A549 (cell line): ENCODE results near the gene OR52E8. TPM values are rescaled to one million over a fixed set of nuclear protein-coding genes. Genes with fewer than 3 reads are reported as not detected.

Experiments
- ATAC-seq, 2 experiments: fragments of 200-7000 bp in 1 of 2; fragments of >200 bp in 1 of 2; cut with Nextera tagmentation in 1 of 2; cut with Tn5 transposase in 1 of 2; 3 replicates each; pipeline versions ENCODE4 v1.8.0 to v1.9.1; 2018 to 2020; ENCODE audit warnings: mild to moderate bottlenecking in 1 of 2, moderate library complexity in 1 of 2
- CTCF ChIA-PET: fragments of 300-600 bp; sonication (Branson Sonifier 250); formaldehyde crosslinking; extraction: SDS; loops from one replicate; lab custom pipeline; 2021; ENCODE audit warnings: antibody characterized with exemption, inconsistent platforms; lab: Yijun Ruan, JAX
- POLR2A ChIA-PET: fragments of 350-600 bp; formaldehyde crosslinking; extraction: SDS; loops from one replicate; lab custom pipeline; 2021; ENCODE audit warnings: antibody characterized with exemption, inconsistent platforms; lab: Yijun Ruan, JAX
- DNase-seq, 2 experiments: peaks; one replicate each; pipeline versions ENCODE4 v3.0.0 to v3.0.0-alpha.2; 2011 to 2016; ENCODE audit warnings: low read depth in 1 of 2, low spot score in 1 of 2
- FAIRE-seq: peaks from 2 replicates; lab custom pipeline; 2011; peaks lifted over from hg19 to GRCh38; lab: Jason Lieb, UNC
- H3K27ac ChIP-seq, 2 experiments: fragments of >200 bp; sonication (Bioruptor Twin); formaldehyde crosslinking; 3 replicates each; pipeline ENCODE4 v1.5.1; 2016 to 2017
- H3K4me1 ChIP-seq: fragments of >200 bp; sonication (Bioruptor Twin); formaldehyde crosslinking; 3 replicates; pipeline ENCODE4 v1.6.1; 2016
- H3K4me2 ChIP-seq: fragments of >200 bp; sonication (Bioruptor Twin); formaldehyde crosslinking; 3 replicates; pipeline ENCODE4 v1.6.1; 2016
- H3K4me3 ChIP-seq: fragments of >200 bp; sonication (Bioruptor Twin); formaldehyde crosslinking; 3 replicates; pipeline ENCODE4 v1.5.1; 2016
- H3K9me3 ChIP-seq: fragments of >200 bp; sonication (Bioruptor Twin); formaldehyde crosslinking; 3 replicates; pipeline ENCODE4 v1.6.1; 2016
- ATOH8 ChIP-seq: fragments of 250-450 bp; sonication (Bioruptor Pico); IDR thresholded peaks from 2 replicates; pipeline ENCODE4 v1.5.0; 2020; ENCODE audit warnings: low read depth, mild to moderate bottlenecking, moderate library complexity
- BCL3 ChIP-seq: fragments of >200 bp; sonication (Bioruptor Twin); formaldehyde crosslinking; IDR thresholded peaks from 3 replicates; pipeline ENCODE4 v1.6.1; 2016
- BHLHE40 ChIP-seq: IDR thresholded peaks from 2 replicates; pipeline ENCODE4 v1.6.1; 2012; ENCODE audit warnings: low read depth, low read length, inconsistent platforms
- CBX2 ChIP-seq: fragments of 200-600 bp; sonication (generic); IDR thresholded peaks from 2 replicates; pipeline ENCODE4 v1.6.1; 2016; ENCODE audit warnings: low read depth, mild to moderate bottlenecking, borderline replicate concordance
- CBX8 ChIP-seq: fragments of 200-600 bp; sonication (generic); IDR thresholded peaks from 2 replicates; pipeline ENCODE4 v1.6.1; 2016
- CHD2 ChIP-seq: fragments of 150-350 bp; IDR thresholded peaks from 2 replicates; pipeline ENCODE4 v1.6.1; 2014; ENCODE audit warnings: low read length; ENCODE audit not compliant: partially characterized antibody
- CHD4 ChIP-seq: fragments of 200-600 bp; sonication (generic); IDR thresholded peaks from 2 replicates; pipeline ENCODE4 v1.6.1; 2016; ENCODE audit warnings: antibody characterized with exemption, mild to moderate bottlenecking, borderline replicate concordance
- EHF ChIP-seq: fragments of 250-450 bp; sonication (Bioruptor Pico); IDR thresholded peaks from 2 replicates; pipeline ENCODE4 v1.5.0; 2020; ENCODE audit warnings: mild to moderate bottlenecking
- EHMT2 ChIP-seq: fragments of 200-600 bp; sonication (generic); IDR thresholded peaks from 2 replicates; pipeline ENCODE4 v1.6.1; 2016; ENCODE audit warnings: antibody characterized with exemption, low read depth, mild to moderate bottlenecking, moderate library complexity
- EP300 ChIP-seq, 2 experiments: fragments of >200 bp; sonication (Bioruptor Twin); formaldehyde crosslinking; IDR thresholded peaks; 2 replicates in 1 of 2; 3 replicates in 1 of 2; pipeline ENCODE4 v1.6.1; 2016 to 2017
- ESRRA ChIP-seq: fragments of 150-350 bp; IDR thresholded peaks from 2 replicates; pipeline ENCODE4 v1.6.1; 2014; ENCODE audit warnings: mild to moderate bottlenecking, low read length, borderline replicate concordance
- FOXS1 ChIP-seq: fragments of 250-450 bp; sonication (Bioruptor Pico); IDR thresholded peaks from 2 replicates; pipeline ENCODE4 v1.5.0; 2020; ENCODE audit warnings: mild to moderate bottlenecking, moderate library complexity
- HOXB13 ChIP-seq: fragments of 250-450 bp; sonication (Bioruptor Pico); IDR thresholded peaks from 2 replicates; pipeline ENCODE4 v1.5.0; 2020; ENCODE audit warnings: low read depth, mild to moderate bottlenecking, moderate library complexity
- MAFK ChIP-seq: fragments of 450-650 bp; IDR thresholded peaks from 2 replicates; pipeline ENCODE4 v1.6.1; 2014; ENCODE audit not compliant: partially characterized antibody
- NFE2L2 ChIP-seq: fragments of 150-350 bp; conservative IDR thresholded peaks from 2 replicates; pipeline ENCODE4 v1.6.1; 2014; ENCODE audit warnings: low read length
- NR3C1 ChIP-seq: fragments of >200 bp; sonication (Bioruptor Twin); formaldehyde crosslinking; IDR thresholded peaks from 3 replicates; pipeline ENCODE4 v1.6.1; 2017
- POLR2AphosphoS2 ChIP-seq: conservative IDR thresholded peaks from 2 replicates; pipeline ENCODE4 v1.6.1; 2012; ENCODE audit warnings: low read length, improper control_type of control experiment, inconsistent platforms
- RAD21 ChIP-seq, 2 experiments: fragments of >200 bp in 1 of 2; sonication (Bioruptor Twin) in 1 of 2; formaldehyde crosslinking in 1 of 2; IDR thresholded peaks in 1 of 2; conservative IDR thresholded peaks in 1 of 2; 2 replicates in 1 of 2; 3 replicates in 1 of 2; pipeline ENCODE4 v1.6.1; 2012 to 2018; ENCODE audit warnings: inconsistent platforms in 1 of 2
- TP53 ChIP-seq: fragments of 250-450 bp; sonication (Bioruptor Pico); IDR thresholded peaks from 2 replicates; pipeline ENCODE4 v1.5.0; 2021; ENCODE audit warnings: mild to moderate bottlenecking, moderate library complexity
- ZFP36 ChIP-seq: fragments of 450-650 bp; IDR thresholded peaks from 2 replicates; pipeline ENCODE4 v1.6.1; 2014; ENCODE audit warnings: borderline replicate concordance; ENCODE audit not compliant: partially characterized antibody
- ZNF302 ChIP-seq: fragments of 250-450 bp; sonication (Bioruptor Pico); IDR thresholded peaks from 2 replicates; pipeline ENCODE4 v1.9.0; 2021; ENCODE audit warnings: inconsistent platforms, mild to moderate bottlenecking, moderate library complexity
- WGBS: methylation state at CpG from one replicate; pipeline ENCODE4 v1.1.6; 2017; ENCODE audit errors: missing lambda C conversion rate; 5-methylcytosine and 5-hydroxymethylcytosine counted together
- polyA plus RNA-seq, 4 experiments: library from polyadenylated mRNA; depleted of rRNA in 3 of 4; stranded (reverse); fragments of >200 nt; fragmentation: RNase III in 1 of 4; extraction: RNeasy Plus Mini Kit Qiagen cat#74134 plus additional on column Dnase treatment in 1 of 4; gene quantifications; 2 replicates in 3 of 4; 3 replicates in 1 of 4; pipeline ENCODE4 v1.2.3, GENCODE V29; 2011 to 2017
- TF ChIP-seq, protein P1 (sequence below): fragments of 450-650 bp; IDR thresholded peaks from 2 replicates; pipeline ENCODE4 v1.6.1; 2014; ENCODE audit warnings: antibody characterized with exemption
- TF ChIP-seq, protein P2 (sequence below): IDR thresholded peaks from 2 replicates; pipeline ENCODE4 v1.6.1; 2012

The OR52E8 gene
- polyA plus RNA-seq, 2 of the 4 experiments (the other 2 are of a cell fraction), result not detected

- H3K9me3 ChIP-seq, result no peaks in the 10 kb centered on the region
- ATAC-seq (no peak), DNase-seq (no peak), FAIRE-seq (no peak)
- ChIA-PET CTCF (no interaction called here), POLR2A (no interaction called here)
- no peak overlapping the region for H3K4me2 ChIP-seq
- 1% methylated on average over 3 of the region's 3 CpGs for WGBS
- TF ChIP-seq EP300 (IDR thresholded peaks at IDR 0.05) (no peak), ATOH8 (CRISPR knock-in tag) (no peak)
- TF ChIP-seq, protein P1, sequence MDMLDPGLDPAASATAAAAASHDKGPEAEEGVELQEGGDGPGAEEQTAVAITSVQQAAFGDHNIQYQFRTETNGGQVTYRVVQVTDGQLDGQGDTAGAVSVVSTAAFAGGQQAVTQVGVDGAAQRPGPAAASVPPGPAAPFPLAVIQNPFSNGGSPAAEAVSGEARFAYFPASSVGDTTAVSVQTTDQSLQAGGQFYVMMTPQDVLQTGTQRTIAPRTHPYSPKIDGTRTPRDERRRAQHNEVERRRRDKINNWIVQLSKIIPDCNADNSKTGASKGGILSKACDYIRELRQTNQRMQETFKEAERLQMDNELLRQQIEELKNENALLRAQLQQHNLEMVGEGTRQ, result no peak
- no peak overlapping the region for H3K27ac ChIP-seq
- no peaks in the 10 kb centered on the region for H3K4me1 ChIP-seq
- H3K4me3 ChIP-seq, result no peak overlapping the region
Observed at GRCh38 chr11:5887172-5887571, 29.7 kb upstream of the OR52E8 start.

DNA sequence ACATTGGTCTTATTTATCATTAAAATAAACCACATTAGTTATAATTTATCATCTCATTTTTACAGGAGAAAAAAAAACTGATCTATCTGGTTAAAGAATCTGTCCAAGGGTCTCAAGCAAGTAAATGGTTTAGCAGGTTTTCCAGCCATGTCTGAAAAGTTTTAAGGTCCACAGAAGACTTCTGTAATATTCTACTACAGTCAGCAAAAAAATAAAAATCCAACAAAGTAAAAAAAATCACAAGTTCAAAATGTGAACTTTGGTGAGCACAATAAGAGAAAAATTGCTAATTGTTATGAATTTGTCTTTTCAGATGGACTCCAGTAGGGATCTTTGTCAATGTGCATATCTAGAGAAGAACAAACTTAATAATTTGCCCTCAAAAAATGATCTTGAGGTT lies 24.3 kb upstream of the OR52E8 start:
- no peak overlapping the region for H3K27ac ChIP-seq
- ATAC-seq (no peak), FAIRE-seq (no peak), DNase-seq (no peak)
- H3K4me2 ChIP-seq, result no peak overlapping the region
- no peak overlapping the region for H3K4me3 ChIP-seq
- POLR2A ChIA-PET, result no interaction called here
- H3K9me3 ChIP-seq, result no peaks in the 10 kb centered on the region
- CTCF ChIA-PET, result interaction anchor here (1.0 to 1.2 kb wide), 2 partner anchors 9 to 47 kb away, joined by 3 to 4 read pairs; no protein-coding TSS in a partner anchor
- H3K4me1 ChIP-seq, result no peaks in the 10 kb centered on the region
- TF ChIP-seq, protein P1, result no peak
- TF ChIP-seq MAFK, result peak; percentile 69

DNA sequence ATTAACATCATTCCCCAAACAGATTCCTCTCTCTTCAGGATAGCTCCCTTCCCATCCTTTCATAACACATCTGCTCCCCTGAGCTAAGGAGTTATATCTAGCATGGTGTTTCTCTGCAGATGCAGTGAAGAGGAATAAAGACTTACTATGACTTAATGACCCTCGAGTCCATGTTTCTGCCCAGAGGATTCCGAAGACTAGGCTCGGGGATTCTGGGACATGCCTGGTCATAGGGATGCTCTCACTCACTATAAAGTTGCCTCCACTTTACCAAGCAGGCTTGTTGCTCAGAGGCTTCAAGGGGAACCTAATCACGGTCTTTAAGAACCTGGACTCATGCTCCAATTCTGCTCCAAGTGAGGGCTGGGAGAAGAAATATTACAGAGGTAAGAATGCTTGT lies 22.8 kb upstream of the OR52E8 start, which contains the start of gene OR52E4:
Gene OR52E4 (plus strand): TSS at position 301 of the 400 bp plus-strand sequence. CDS start 3,664 bp downstream, outside the sequence.
- no peaks in the 10 kb centered on the region for H3K9me3 ChIP-seq
- no peak within 1 kb of the TSS for H3K27ac ChIP-seq
- WGBS, result 0% methylated on average over 4 of the region's 4 CpGs
- H3K4me1 ChIP-seq, result no peaks in the 10 kb centered on the region
- ChIA-PET CTCF (no interaction called here), POLR2A (no interaction called here)
- no peak for FAIRE-seq
- no peak within 1 kb of the TSS for H3K4me2 ChIP-seq
- TF ChIP-seq BCL3 (no peak), ESRRA (no peak), ZFP36 (no peak), NFE2L2 (no peak), CBX8 (no peak), NR3C1 (no peak), RAD21 (conservative IDR thresholded peaks at IDR 0.05 in 1 of 2, IDR thresholded peaks at IDR 0.05 in 1 of 2) (no peak), HOXB13 (CRISPR knock-in tag) (no peak), POLR2AphosphoS2 (no peak), BHLHE40 (no peak), EHMT2 (no peak), EP300 (IDR thresholded peaks at IDR 0.05) (no peak), FOXS1 (CRISPR knock-in tag) (no peak), TP53 (CRISPR knock-in tag) (no peak)
- no peak for ATAC-seq
- no peak for DNase-seq
- no peak within 1 kb of the TSS for H3K4me3 ChIP-seq

GRCh38 chr11:5878564-5878963 lies 21.1 kb upstream of the OR52E8 start:
- no peaks in the 10 kb centered on the region for H3K9me3 ChIP-seq
- TF ChIP-seq CHD2 (no peak), BHLHE40 (no peak), TP53 (CRISPR knock-in tag) (no peak), CBX2 (no peak), CHD4 (no peak), ZNF302 (CRISPR knock-in tag) (no peak), EP300 (IDR thresholded peaks at IDR 0.05) (no peak), EHF (CRISPR knock-in tag) (no peak), HOXB13 (CRISPR knock-in tag) (no peak), FOXS1 (CRISPR knock-in tag) (no peak), ATOH8 (CRISPR knock-in tag) (no peak), BCL3 (no peak)
- TF ChIP-seq, protein P2, sequence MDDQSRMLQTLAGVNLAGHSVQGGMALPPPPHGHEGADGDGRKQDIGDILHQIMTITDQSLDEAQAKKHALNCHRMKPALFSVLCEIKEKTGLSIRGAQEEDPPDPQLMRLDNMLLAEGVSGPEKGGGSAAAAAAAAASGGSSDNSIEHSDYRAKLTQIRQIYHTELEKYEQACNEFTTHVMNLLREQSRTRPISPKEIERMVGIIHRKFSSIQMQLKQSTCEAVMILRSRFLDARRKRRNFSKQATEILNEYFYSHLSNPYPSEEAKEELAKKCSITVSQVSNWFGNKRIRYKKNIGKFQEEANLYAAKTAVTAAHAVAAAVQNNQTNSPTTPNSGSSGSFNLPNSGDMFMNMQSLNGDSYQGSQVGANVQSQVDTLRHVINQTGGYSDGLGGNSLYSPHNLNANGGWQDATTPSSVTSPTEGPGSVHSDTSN, result no peak

More at GRCh38 chr11:5878564-5878963, 21.1 kb upstream of the OR52E8 start:
- no peak for ATAC-seq
- H3K4me3 ChIP-seq, result no peak overlapping the region
- 2% methylated on average over 2 of the region's 2 CpGs for WGBS
- no peak for FAIRE-seq
- ChIA-PET POLR2A (no interaction called here), CTCF (interaction anchor here (1.2 kb wide), 1 partner anchor 13 kb away, joined by 3 read pairs; no protein-coding TSS in a partner anchor)
- DNase-seq, result no peak
- H3K27ac ChIP-seq, result no peak overlapping the region
- no peak overlapping the region for H3K4me2 ChIP-seq
- no peaks in the 10 kb centered on the region for H3K4me1 ChIP-seq
